GM18951 (cell line): ENCODE data around the gene ADAMTS6.

ENCODE experiments used
- POLR2A ChIP-seq: IDR thresholded peaks from 4 replicates; pipeline ENCODE4 v1.6.1; 2011; ENCODE audit warnings: mild to moderate bottlenecking; ENCODE audit not compliant: insufficient read length, insufficient read depth; ENCODE audit errors: extremely low read depth
- in situ Hi-C: fragments of 300-500 bp; cut with MboI; formaldehyde crosslinking; loops from one replicate; pipeline ENCODE4 v1.12.0; 2022; ENCODE audit warnings: low sequenced_read_pairs, mixed read lengths, inconsistent platforms; ENCODE audit not compliant: unreplicated experiment

Gene ADAMTS6

GRCh38 chr5:65482296-65482735, 596 bp upstream of the ADAMTS6 start:
- TF ChIP-seq POLR2A = no peak
- in situ Hi-C loops = loop anchor here (10.0 to 25.0 kb wide), 4 partner anchors 395 to 845 kb away; no protein-coding TSS in a partner anchor

- TF ChIP-seq POLR2A = no peak
- in situ Hi-C loops = loop anchor here (10.0 to 25.0 kb wide), 4 partner anchors 394 to 844 kb away; no protein-coding TSS in a partner anchor
Measured at GRCh38 chr5:65481171-65481581, 544 bp downstream of the ADAMTS6 start.

DNA sequence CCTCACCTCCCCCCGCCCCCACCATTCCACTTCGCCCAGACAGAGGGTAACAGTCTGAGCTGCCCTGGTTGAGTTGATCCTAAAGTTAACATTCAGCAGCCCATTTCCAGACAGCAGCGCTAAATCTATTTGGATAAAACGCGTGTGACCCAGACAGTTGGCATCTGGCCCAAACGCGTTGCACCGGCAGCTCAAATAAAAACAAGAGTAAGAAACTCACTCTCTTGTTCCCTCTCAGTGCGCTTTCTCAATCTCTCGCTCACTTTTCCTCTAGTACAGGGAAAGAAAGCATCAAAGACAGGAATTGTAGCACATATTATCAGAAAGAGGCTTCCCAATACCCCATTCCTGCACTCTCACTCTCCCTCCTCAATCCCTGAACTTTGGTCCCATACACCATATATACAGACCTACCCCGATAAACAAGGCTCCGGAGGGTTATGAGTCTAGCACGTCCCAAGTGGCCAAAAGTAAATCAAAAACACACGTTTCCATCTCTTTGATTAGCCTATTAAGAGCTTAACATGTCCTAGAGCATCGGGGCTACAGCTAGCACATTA, 1.3 kb downstream of the ADAMTS6 start:
- TF ChIP-seq POLR2A = no peak

GRCh38 chr5:65479527-65479926, 2.2 kb downstream of the ADAMTS6 start:
- no peak for TF ChIP-seq POLR2A
- in situ Hi-C loops = loop anchor here (25.0 kb wide), 2 partner anchors 392 to 842 kb away; no protein-coding TSS in a partner anchor

More for the DNA sequence above, 1.3 kb downstream of the ADAMTS6 start:
- in situ Hi-C loops = loop anchor here (10.0 to 25.0 kb wide), 4 partner anchors 393 to 843 kb away; no protein-coding TSS in a partner anchor

DNA sequence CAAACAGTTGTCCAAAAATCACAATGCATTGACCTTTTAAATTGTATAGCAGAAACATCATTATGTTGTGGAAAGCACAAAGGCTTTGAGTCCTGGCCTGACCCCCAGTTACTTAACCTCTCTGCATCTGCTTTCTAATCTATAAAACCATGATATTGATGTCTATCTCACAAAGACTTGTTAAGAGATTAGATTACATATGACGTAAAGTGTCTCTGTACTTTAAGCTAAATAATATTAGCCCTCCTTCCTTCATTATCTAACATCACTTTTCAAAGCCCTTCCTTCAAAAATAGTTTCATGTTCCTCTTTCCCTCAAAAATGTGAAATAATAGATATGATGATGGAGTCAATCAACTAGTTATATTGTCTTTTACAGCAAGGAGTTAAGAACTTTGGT, 3.4 kb downstream of the ADAMTS6 start:
- in situ Hi-C loops = loop anchor here (25.0 kb wide), 2 partner anchors 391 to 841 kb away; no protein-coding TSS in a partner anchor
- no peak for TF ChIP-seq POLR2A

- in situ Hi-C loops = loop anchor here (25.0 kb wide), 2 partner anchors 389 to 839 kb away; no protein-coding TSS in a partner anchor
- TF ChIP-seq POLR2A = no peak
Measured at GRCh38 chr5:65475895-65476294, 5.8 kb downstream of the ADAMTS6 start.

- in situ Hi-C loops = loop anchor here (25.0 kb wide), 2 partner anchors 388 to 838 kb away; no protein-coding TSS in a partner anchor
- no peak for TF ChIP-seq POLR2A
Measured at GRCh38 chr5:65475336-65475735, 6.4 kb downstream of the ADAMTS6 start.

GRCh38 chr5:65474130-65474711, 7.5 kb downstream of the ADAMTS6 start:
- in situ Hi-C loops = no loop called here
- TF ChIP-seq POLR2A = no peak

GRCh38 chr5:65468633-65469032, 13.1 kb downstream of the ADAMTS6 start:
- in situ Hi-C loops = no loop called here
- TF ChIP-seq POLR2A = no peak

- in situ Hi-C loops = no loop called here
- no peak for TF ChIP-seq POLR2A
Measured at GRCh38 chr5:65462139-65462705, 19.5 kb downstream of the ADAMTS6 start.

DNA sequence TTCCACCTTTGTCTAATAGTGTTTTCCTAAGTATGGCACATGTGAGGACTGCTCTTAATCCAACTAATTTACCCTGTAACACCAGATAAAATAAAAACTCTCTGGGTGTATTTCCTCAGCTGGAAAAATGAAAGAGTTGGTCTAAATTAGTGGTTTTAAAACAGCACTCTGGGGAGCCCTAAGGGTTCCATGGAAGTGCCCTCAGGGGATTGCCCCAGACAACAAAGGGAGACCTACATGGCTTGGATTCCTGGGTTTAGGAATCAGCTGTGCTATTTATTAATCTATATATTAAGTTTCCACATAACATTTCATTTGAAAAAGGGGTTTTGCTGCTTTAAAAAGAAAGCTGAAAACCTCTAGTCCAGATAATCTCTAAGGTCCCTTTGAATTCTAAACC, 20.2 kb downstream of the ADAMTS6 start:
- in situ Hi-C loops = no loop called here
- no peak for TF ChIP-seq POLR2A

- in situ Hi-C loops = no loop called here
- no peak for TF ChIP-seq POLR2A
Measured at GRCh38 chr5:65459995-65460394, 21.7 kb downstream of the ADAMTS6 start.

DNA sequence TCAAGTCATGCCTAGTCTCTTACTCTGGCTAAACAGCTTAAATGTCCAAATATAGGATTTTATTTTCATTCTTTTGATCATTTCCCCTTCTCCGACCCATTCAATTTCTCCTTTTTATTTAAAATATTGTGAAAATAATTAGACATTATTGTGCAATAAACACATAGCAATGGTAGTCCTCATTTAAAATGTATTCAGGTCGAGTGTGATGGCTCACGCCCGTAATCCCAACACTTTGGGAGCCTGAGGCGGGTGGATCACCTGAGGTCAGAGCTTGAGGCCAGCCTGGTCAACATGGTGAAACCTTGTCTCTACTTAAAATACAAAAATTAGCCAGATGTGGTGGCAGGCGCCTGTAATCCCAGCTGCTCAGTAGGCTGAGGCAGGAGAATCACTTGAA, 26.7 kb downstream of the ADAMTS6 start:
- in situ Hi-C loops = no loop called here

More for the DNA sequence above, 26.7 kb downstream of the ADAMTS6 start:
- TF ChIP-seq POLR2A = no peak
